ENCODE results near the gene FIGNL2.

Gene FIGNL2

GRCh38 chr12:51873251-51873994 lies 24.9 kb upstream of the FIGNL2 start:
- no peak for DNase-seq

- DNase-seq = no peak
Observed at GRCh38 chr12:51872689-51872981, 24.1 kb upstream of the FIGNL2 start.

- no peak for DNase-seq
Observed at GRCh38 chr12:51871918-51872688, 23.6 kb upstream of the FIGNL2 start.

GRCh38 chr12:51871126-51871525 lies 22.6 kb upstream of the FIGNL2 start:
- DNase-seq = no peak

- DNase-seq = no peak
Observed at GRCh38 chr12:51870504-51870903, 22.0 kb upstream of the FIGNL2 start.

- no peak for DNase-seq
Observed at GRCh38 chr12:51869931-51870330, 21.4 kb upstream of the FIGNL2 start.

GRCh38 chr12:51869496-51869865 lies 21.0 kb upstream of the FIGNL2 start:
- DNase-seq = no peak

- peak; percentile 77 for DNase-seq
Observed at GRCh38 chr12:51868821-51869495, 20.4 kb upstream of the FIGNL2 start.

GRCh38 chr12:51867796-51868428 lies 19.4 kb upstream of the FIGNL2 start:
- no peak for DNase-seq

GRCh38 chr12:51867371-51867770 lies 18.9 kb upstream of the FIGNL2 start:
- no peak for DNase-seq

GRCh38 chr12:51866762-51867161 lies 18.2 kb upstream of the FIGNL2 start:
- DNase-seq = peak; percentile 39

GRCh38 chr12:51866324-51866723 lies 17.8 kb upstream of the FIGNL2 start:
- DNase-seq = no peak

GRCh38 chr12:51865757-51866270 lies 17.3 kb upstream of the FIGNL2 start:
- no peak for DNase-seq

- no peak for DNase-seq
Observed at GRCh38 chr12:51864833-51865670, 16.5 kb upstream of the FIGNL2 start.

- DNase-seq = peak; percentile 67
Observed at GRCh38 chr12:51863933-51864832, 15.7 kb upstream of the FIGNL2 start.

- DNase-seq = peak; percentile 36
Observed at GRCh38 chr12:51863363-51863932, 14.9 kb upstream of the FIGNL2 start.

- no peak for DNase-seq
Observed at GRCh38 chr12:51862947-51863346, 14.4 kb upstream of the FIGNL2 start.

GRCh38 chr12:51860986-51861385 lies 12.5 kb upstream of the FIGNL2 start:
- no peak for DNase-seq

- peak; percentile 58 for DNase-seq
Observed at GRCh38 chr12:51855586-51856428, 7.3 kb upstream of the FIGNL2 start.

All from NCI-H146 (cell line).